ENCODE data around the gene NNT. TPM values are rescaled to one million over a fixed set of nuclear protein-coding genes. Genes with fewer than 3 reads are reported as not detected.
"Not testable (repeated sequence)": the region's sequence is repeated elsewhere in the genome, so short reads cannot be mapped to it uniquely, and the experiment has no call there.

The NNT gene
- polyA plus RNA-seq, 1 donor = 50.7 TPM

DNA sequence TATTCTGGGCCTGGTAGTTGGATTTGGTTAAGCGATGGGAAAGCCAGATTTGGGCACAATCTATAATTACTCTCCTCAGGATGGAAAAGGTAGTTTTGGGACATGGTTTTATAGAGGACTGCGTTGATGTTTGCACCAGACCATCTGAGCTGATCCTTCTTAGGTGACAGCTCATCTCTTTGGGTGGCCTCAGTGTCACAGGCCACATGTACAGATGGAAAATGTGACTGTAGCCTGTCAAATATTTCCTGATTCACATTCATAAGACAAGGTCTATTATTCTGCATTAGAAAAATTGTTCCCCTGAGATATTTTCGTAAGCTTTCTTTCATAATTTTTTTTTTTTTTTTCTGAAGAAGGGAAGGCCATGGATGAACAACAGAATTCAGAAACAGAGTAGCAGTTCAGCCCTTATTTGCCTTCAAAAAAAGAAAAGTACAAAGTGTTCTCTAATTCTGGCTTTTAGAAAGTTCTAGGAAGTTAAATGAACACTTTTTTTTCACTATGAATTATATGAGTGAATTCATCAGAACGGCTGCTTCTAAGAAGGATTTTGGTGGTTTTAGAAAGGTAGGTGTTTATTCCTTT is 81.0 kb downstream of the NNT start:
- WGBS (ENCODE audit: insufficient coverage, low lambda C conversion rate) = 80% methylated on average over 1 of the region's 4 CpGs
- H3K9me3 ChIP-seq (ENCODE audit: control insufficient read depth, low read depth, low read length) = no peaks in the 10 kb centered on the region
- H3K4me1 ChIP-seq (ENCODE audit: control insufficient read depth, insufficient read depth, low read length) = no peaks in the 10 kb centered on the region
- no peak overlapping the region for H3K27ac ChIP-seq (ENCODE audit: low read length)
- H3K36me3 ChIP-seq (ENCODE audit: control insufficient read depth, insufficient read depth, low read length) = peaks cover 8% of the 10 kb centered on the region
- H3K27me3 ChIP-seq (ENCODE audit: control insufficient read depth, insufficient read depth, low read length) = no peaks in the 10 kb centered on the region
- no peak overlapping the region for H3K4me3 ChIP-seq (ENCODE audit: low read length)
- DNase-seq = no peak

DNA sequence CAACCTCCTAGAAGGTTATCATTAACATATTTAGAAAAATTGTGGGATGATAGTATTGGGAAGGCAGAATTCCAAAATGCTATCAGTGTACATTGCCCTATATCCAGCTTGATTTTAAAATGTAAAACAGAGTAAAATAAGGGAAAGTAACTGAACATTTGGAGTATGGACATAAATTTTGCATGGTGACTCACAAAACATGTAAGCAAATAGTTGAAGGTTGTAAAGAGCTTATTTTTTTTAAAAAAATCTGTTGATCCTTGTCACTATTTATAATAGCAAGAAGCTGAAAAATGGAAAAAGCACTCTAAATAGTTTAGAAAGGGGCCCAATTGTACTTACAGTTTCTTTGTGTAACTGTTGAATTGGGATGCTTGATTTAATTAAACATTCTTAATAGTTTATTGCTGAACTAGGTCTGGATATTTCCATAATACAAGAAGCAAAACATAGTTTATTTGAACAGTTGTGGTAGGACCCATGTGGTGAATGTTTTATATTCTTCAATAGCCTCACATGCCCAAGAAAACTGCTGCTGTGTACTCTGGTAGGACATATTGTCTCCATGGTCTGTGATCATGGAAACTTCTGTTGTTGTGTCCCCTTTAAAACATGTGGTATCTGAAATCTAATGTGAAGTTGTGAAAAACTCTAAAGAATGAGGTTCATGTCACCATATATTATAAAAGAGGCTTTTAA is 82.4 kb downstream of the NNT start:
- H3K27me3 ChIP-seq (ENCODE audit: control insufficient read depth, insufficient read depth, low read length) = no peaks in the 10 kb centered on the region
- H3K4me1 ChIP-seq (ENCODE audit: control insufficient read depth, insufficient read depth, low read length) = no peaks in the 10 kb centered on the region
- DNase-seq = no peak
- H3K4me3 ChIP-seq (ENCODE audit: low read length) = no peak overlapping the region
- H3K27ac ChIP-seq (ENCODE audit: low read length) = no peak overlapping the region
- no peaks in the 10 kb centered on the region for H3K9me3 ChIP-seq (ENCODE audit: control insufficient read depth, low read depth, low read length)
- peaks cover 7% of the 10 kb centered on the region for H3K36me3 ChIP-seq (ENCODE audit: control insufficient read depth, insufficient read depth, low read length)

DNA sequence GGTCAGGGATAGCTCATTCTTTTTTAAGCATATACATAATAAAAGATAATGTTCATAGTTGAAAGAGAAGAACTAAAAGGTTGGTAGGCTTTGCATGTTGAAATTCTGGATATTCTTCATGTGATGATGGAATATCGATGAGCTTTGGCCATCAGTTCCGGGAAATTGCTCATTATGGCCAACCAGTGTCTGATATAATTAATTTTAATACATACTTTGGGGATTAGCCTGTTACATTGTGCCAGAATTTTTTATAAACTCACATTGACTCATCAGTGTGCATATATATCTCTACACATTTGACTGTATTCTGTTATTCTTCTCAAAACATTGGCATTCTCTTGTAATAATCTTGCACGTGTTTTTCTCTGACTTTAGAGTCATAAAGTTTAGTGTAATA is 84.3 kb downstream of the NNT start:
- Histone ChIP-seq H3K27ac (ENCODE audit: low read length) (no peak overlapping the region), H3K9me3 (ENCODE audit: control insufficient read depth, low read depth, low read length) (no peaks in the 10 kb centered on the region), H3K27me3 (ENCODE audit: control insufficient read depth, insufficient read depth, low read length) (no peaks in the 10 kb centered on the region), H3K4me3 (ENCODE audit: low read length) (no peak overlapping the region), H3K4me1 (ENCODE audit: control insufficient read depth, insufficient read depth, low read length) (no peaks in the 10 kb centered on the region), H3K36me3 (ENCODE audit: control insufficient read depth, insufficient read depth, low read length) (peaks cover 4% of the 10 kb centered on the region)
- no CpG with 5 or more reads among the region's 3 CpGs for WGBS (ENCODE audit: insufficient coverage, low lambda C conversion rate)
- DNase-seq = no peak

DNA sequence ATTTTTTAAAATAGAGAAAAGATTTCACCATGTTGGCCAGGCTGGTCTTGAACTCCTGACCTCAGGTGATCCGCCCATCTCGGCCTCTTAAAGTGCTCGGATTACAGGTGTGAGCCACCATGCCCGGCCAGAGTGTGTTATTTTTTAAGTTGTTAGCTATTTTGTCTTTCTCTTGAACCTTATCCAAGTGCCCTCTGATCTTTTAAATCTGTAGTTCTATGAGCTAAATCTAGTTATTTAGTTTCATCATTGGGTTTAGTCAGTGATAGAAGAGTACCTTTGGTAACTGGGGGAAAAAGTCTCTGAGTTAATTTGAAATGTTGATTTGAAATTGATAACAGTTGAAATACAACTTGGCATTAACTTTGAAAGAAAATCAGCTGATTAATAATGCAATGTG is 88.3 kb downstream of the NNT start:
- Histone ChIP-seq H3K4me1 (ENCODE audit: control insufficient read depth, insufficient read depth, low read length) (no peaks in the 10 kb centered on the region), H3K9me3 (ENCODE audit: control insufficient read depth, low read depth, low read length) (peaks cover 7% of the 10 kb centered on the region), H3K36me3 (ENCODE audit: control insufficient read depth, insufficient read depth, low read length) (peaks cover under 1% of the 10 kb centered on the region), H3K4me3 (ENCODE audit: low read length) (no peak overlapping the region), H3K27me3 (ENCODE audit: control insufficient read depth, insufficient read depth, low read length) (no peaks in the 10 kb centered on the region), H3K27ac (ENCODE audit: low read length) (no peak overlapping the region)
- no peak for DNase-seq
- WGBS (ENCODE audit: insufficient coverage, low lambda C conversion rate) = 100% methylated on average over 1 of the region's 4 CpGs

DNA sequence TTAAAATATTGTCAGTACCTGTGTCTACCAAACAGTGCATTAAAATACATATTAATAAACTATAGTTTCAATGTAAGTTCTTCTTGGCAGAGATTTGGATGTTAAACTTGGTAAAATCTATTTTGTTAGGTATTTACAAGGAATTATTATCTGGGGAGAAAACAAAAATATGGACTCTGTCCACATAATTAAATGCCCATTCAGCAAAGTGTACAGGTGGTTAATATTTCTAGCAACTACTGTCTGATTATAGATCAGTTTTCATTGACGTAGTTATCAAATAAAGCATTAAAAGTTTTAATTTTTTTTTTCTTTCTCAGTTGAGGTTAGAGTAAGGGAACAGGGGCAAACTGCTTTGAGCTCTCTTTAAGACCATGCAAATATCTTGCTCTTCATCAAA is 88.9 kb downstream of the NNT start:
- Histone ChIP-seq H3K4me3 (ENCODE audit: low read length) (no peak overlapping the region), H3K36me3 (ENCODE audit: control insufficient read depth, insufficient read depth, low read length) (peaks cover 5% of the 10 kb centered on the region), H3K27me3 (ENCODE audit: control insufficient read depth, insufficient read depth, low read length) (no peaks in the 10 kb centered on the region), H3K9me3 (ENCODE audit: control insufficient read depth, low read depth, low read length) (peaks cover 12% of the 10 kb centered on the region), H3K4me1 (ENCODE audit: control insufficient read depth, insufficient read depth, low read length) (no peaks in the 10 kb centered on the region), H3K27ac (ENCODE audit: low read length) (no peak overlapping the region)
- DNase-seq = no peak
- 100% methylated on average over 1 of the region's 1 CpG for WGBS (ENCODE audit: insufficient coverage, low lambda C conversion rate)

DNA sequence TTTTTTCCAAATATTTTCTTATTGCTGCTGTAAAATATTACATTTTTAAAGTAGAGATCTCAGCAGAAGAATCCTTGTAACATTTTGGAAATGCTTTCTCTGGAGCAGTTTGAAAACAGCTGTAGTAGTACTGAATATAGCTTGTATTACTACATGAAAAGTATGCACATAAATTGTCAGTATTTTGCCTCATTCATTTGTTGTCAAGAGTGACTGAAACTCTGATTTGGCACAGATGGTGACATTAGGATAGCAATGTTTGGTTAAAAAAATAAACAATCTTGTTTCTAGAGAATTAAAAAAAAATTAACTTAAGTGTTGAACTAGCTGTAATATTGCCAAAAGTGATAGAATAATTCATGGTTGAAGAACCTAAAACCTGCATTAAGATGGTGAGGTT is 90.4 kb downstream of the NNT start:
- Histone ChIP-seq H3K9me3 (ENCODE audit: control insufficient read depth, low read depth, low read length) (peaks cover 12% of the 10 kb centered on the region), H3K36me3 (ENCODE audit: control insufficient read depth, insufficient read depth, low read length) (peaks cover 5% of the 10 kb centered on the region), H3K4me1 (ENCODE audit: control insufficient read depth, insufficient read depth, low read length) (no peaks in the 10 kb centered on the region), H3K4me3 (ENCODE audit: low read length) (no peak overlapping the region), H3K27me3 (ENCODE audit: control insufficient read depth, insufficient read depth, low read length) (no peaks in the 10 kb centered on the region), H3K27ac (ENCODE audit: low read length) (no peak overlapping the region)
- no peak for DNase-seq

DNA sequence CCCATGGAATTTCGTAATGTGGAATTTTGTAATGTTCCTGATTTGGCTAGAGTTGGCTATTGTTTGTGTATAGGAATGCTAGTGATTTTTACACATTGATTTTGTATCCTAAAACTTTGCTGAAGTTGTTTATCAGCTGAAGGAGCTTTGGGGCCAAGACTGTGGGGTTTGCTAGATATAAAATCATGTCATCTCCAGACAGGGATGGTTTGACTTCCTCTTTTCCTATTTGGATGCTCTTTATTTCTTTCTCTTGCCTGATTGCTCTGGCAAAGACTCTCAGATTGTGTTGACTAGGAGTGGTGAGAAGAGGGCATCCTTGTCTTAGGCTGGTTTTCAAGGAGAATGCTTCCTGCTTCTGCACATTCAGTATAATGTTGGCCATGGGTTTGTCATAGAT is 91.0 kb downstream of the NNT start:
- Histone ChIP-seq H3K27ac (ENCODE audit: low read length) (no peak overlapping the region), H3K27me3 (ENCODE audit: control insufficient read depth, insufficient read depth, low read length) (no peaks in the 10 kb centered on the region), H3K4me3 (ENCODE audit: low read length) (no peak overlapping the region)

DNA sequence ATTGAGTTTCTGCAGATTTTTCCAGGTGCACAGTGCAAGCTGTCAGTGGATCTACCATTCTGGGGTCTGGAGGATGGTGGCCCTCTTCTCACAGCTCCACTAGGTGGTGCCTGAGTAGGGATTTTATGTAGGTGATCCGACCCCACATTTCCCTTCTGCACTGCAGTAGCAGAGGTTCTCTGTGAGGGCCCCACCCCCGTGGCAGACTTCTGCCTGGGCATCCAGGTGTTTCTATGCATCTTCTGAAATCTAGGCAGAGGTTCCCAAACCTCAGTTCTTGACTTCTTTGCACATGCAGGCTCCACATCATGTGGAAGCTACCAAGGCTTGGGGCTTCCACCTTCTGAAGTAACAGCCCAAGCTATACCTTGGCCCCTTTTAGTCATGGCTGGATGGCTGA is 93.5 kb downstream of the NNT start:
- H3K27ac ChIP-seq (ENCODE audit: low read length); DNase-seq; H3K4me1 ChIP-seq (ENCODE audit: control insufficient read depth, insufficient read depth, low read length); H3K4me3 ChIP-seq (ENCODE audit: low read length); H3K36me3 ChIP-seq (ENCODE audit: control insufficient read depth, insufficient read depth, low read length); H3K27me3 ChIP-seq (ENCODE audit: control insufficient read depth, insufficient read depth, low read length): not testable (repeated sequence)
- H3K9me3 ChIP-seq (ENCODE audit: control insufficient read depth, low read depth, low read length) = peaks cover 12% of the 10 kb centered on the region
- no CpG with 5 or more reads among the region's 2 CpGs for WGBS (ENCODE audit: insufficient coverage, low lambda C conversion rate)

More for the DNA sequence above, 91.0 kb downstream of the NNT start:
- peaks cover 12% of the 10 kb centered on the region for H3K9me3 ChIP-seq (ENCODE audit: control insufficient read depth, low read depth, low read length)
- H3K4me1 ChIP-seq (ENCODE audit: control insufficient read depth, insufficient read depth, low read length) = no peaks in the 10 kb centered on the region
- no peak for DNase-seq
- no CpG with 5 or more reads among the region's 1 CpG for WGBS (ENCODE audit: insufficient coverage, low lambda C conversion rate)
- peaks cover 5% of the 10 kb centered on the region for H3K36me3 ChIP-seq (ENCODE audit: control insufficient read depth, insufficient read depth, low read length)

DNA sequence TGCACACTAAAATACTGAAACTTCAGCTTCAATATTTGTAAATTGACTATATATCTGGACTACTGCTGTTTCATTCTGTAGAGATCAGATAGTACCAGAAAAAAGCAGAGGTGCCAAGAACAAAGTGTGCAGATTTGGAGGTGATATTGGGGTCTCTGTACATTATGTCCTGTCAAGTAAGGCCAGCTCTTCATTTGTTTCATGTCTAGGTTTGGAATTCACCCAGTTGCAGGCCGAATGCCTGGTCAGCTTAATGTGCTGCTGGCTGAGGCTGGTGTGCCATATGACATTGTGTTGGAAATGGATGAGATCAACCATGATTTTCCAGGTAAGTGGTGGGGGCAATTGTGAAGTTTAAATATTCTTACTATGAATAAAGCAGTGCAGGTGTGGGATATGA is 96.9 kb downstream of the NNT start:
- peaks cover 11% of the 10 kb centered on the region for H3K36me3 ChIP-seq (ENCODE audit: control insufficient read depth, insufficient read depth, low read length)
- H3K9me3 ChIP-seq (ENCODE audit: control insufficient read depth, low read depth, low read length) = peaks cover 10% of the 10 kb centered on the region
- no peak overlapping the region for H3K4me3 ChIP-seq (ENCODE audit: low read length)
- H3K27ac ChIP-seq (ENCODE audit: low read length) = no peak overlapping the region
- no peak for DNase-seq
- no CpG with 5 or more reads among the region's 1 CpG for WGBS (ENCODE audit: insufficient coverage, low lambda C conversion rate)
- H3K27me3 ChIP-seq (ENCODE audit: control insufficient read depth, insufficient read depth, low read length) = no peaks in the 10 kb centered on the region
- H3K4me1 ChIP-seq (ENCODE audit: control insufficient read depth, insufficient read depth, low read length) = no peaks in the 10 kb centered on the region

DNA sequence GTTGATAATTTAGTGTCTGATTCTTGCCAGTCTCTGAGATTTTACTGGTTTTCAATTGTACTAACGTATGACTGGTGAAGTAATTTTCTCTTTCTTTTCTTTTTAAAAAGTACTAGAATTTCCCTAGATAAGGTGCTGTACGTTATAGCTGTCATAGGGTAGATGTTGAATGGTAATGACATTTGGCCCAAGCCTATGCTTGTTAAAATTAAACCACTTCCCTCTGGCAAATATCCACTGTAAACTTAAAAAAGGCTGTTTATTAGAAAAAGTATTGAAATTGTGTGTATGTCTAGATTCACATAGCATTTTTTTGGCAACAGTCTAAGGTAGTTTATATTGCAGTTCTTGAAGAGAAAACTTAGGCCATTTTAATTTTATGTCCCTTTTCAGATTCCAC is 97.6 kb downstream of the NNT start:
- WGBS (ENCODE audit: insufficient coverage, low lambda C conversion rate) = no CpG with 5 or more reads among the region's 2 CpGs
- no peak overlapping the region for H3K27ac ChIP-seq (ENCODE audit: low read length)
- H3K4me3 ChIP-seq (ENCODE audit: low read length) = no peak overlapping the region
- DNase-seq = no peak
- no peaks in the 10 kb centered on the region for H3K4me1 ChIP-seq (ENCODE audit: control insufficient read depth, insufficient read depth, low read length)
- no peaks in the 10 kb centered on the region for H3K27me3 ChIP-seq (ENCODE audit: control insufficient read depth, insufficient read depth, low read length)
- peaks cover 11% of the 10 kb centered on the region for H3K36me3 ChIP-seq (ENCODE audit: control insufficient read depth, insufficient read depth, low read length)
- H3K9me3 ChIP-seq (ENCODE audit: control insufficient read depth, low read depth, low read length) = peaks cover 6% of the 10 kb centered on the region

DNA sequence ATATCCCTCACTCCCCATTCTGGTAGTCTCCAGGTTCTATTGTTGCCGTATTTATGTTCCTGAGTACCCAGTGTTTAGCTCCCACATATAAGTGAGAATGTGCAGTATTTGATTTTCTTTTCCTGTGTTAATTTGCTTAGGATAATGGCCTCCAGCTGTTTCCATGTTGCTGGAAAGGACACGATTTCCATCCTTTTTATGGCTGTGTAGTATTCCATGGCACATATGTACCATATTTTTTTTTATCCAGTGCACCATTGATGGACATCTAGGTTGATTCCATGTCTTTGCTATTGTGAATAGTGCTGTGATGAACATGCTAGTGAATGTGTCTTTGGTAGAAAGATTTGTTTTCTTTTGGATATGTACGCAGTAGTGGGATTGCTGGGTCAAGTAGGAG is 98.2 kb downstream of the NNT start:
- peaks cover 5% of the 10 kb centered on the region for H3K9me3 ChIP-seq (ENCODE audit: control insufficient read depth, low read depth, low read length)
- no peaks in the 10 kb centered on the region for H3K4me1 ChIP-seq (ENCODE audit: control insufficient read depth, insufficient read depth, low read length)
- no peak overlapping the region for H3K4me3 ChIP-seq (ENCODE audit: low read length)
- no peaks in the 10 kb centered on the region for H3K27me3 ChIP-seq (ENCODE audit: control insufficient read depth, insufficient read depth, low read length)
- H3K36me3 ChIP-seq (ENCODE audit: control insufficient read depth, insufficient read depth, low read length) = peaks cover 11% of the 10 kb centered on the region
- DNase-seq = no peak
- H3K27ac ChIP-seq (ENCODE audit: low read length) = no peak overlapping the region
- WGBS (ENCODE audit: insufficient coverage, low lambda C conversion rate) = no CpG with 5 or more reads among the region's 3 CpGs

Measured in large intestine (tissue), 3 donors.